Caco-2 (cell line): ENCODE measurements around the gene FXYD7. TPM values are rescaled to one million over a fixed set of nuclear protein-coding genes. Genes with fewer than 3 reads are reported as not detected.

Experiments used
- BruUV-seq: library from RNA; stranded (reverse); fragments of 400-500 nt; replicated peaks from 2 replicates; lab custom pipeline; 2021; lab: Mats Ljungman, UMichigan
- CTCF ChIA-PET: fragments of 300-600 bp; sonication (Branson Sonifier 250); formaldehyde crosslinking; loops from one replicate; lab custom pipeline; 2022; ENCODE audit warnings: antibody characterized with exemption; lab: Charles Lee
- POLR2A ChIA-PET: fragments of 300-600 bp; sonication (Branson Sonifier 250); formaldehyde crosslinking; loops from one replicate; lab custom pipeline; 2022; ENCODE audit warnings: antibody characterized with exemption; lab: Charles Lee
- DNase-seq, 2 experiments: peaks; one replicate each; pipeline versions ENCODE4 v3.0.0 to v3.0.0-alpha.2; 2020 to 2022
- H3K27me3 ChIP-seq: replicated peaks from 2 replicates; pipeline ENCODE4 v1.6.0; 2011; ENCODE audit warnings: low read length; ENCODE audit not compliant: control insufficient read depth, insufficient read depth
- H3K36me3 ChIP-seq: 2 replicates; pipeline ENCODE4 v1.5.1; 2011; ENCODE audit warnings: low read length; ENCODE audit not compliant: control insufficient read depth, insufficient read depth
- H3K4me1 ChIP-seq: fragments of 250-450 bp; sonication (Bioruptor Pico); 2 replicates; pipeline ENCODE4 v1.5.1; 2020; ENCODE audit warnings: mild to moderate bottlenecking
- H3K4me3 ChIP-seq: 2 replicates; pipeline ENCODE4 v1.5.1; 2011; ENCODE audit warnings: low read depth, mild to moderate bottlenecking, control low read depth, low read length
- H3K9me3 ChIP-seq: fragments of 250-450 bp; sonication (Bioruptor Pico); 2 replicates; pipeline ENCODE4 v1.5.1; 2020; ENCODE audit warnings: mild to moderate bottlenecking, moderate library complexity
- H3K27ac Mint-ChIP-seq: one replicate; pipeline ENCODE4 v1.8.0; 2022; ENCODE audit warnings: mixed read lengths; ENCODE audit not compliant: unreplicated experiment
- H3K27me3 Mint-ChIP-seq: one replicate; pipeline ENCODE4 v1.8.0; 2022; ENCODE audit warnings: mixed read lengths; ENCODE audit not compliant: insufficient read depth, unreplicated experiment
- H3K36me3 Mint-ChIP-seq: one replicate; pipeline ENCODE4 v1.8.0; 2022; ENCODE audit warnings: mild to moderate bottlenecking, mixed read lengths; ENCODE audit not compliant: insufficient read depth, unreplicated experiment
- H3K4me1 Mint-ChIP-seq: one replicate; pipeline ENCODE4 v1.8.0; 2022; ENCODE audit warnings: low read depth, mixed read lengths; ENCODE audit not compliant: unreplicated experiment
- H3K4me3 Mint-ChIP-seq: one replicate; pipeline ENCODE4 v1.8.0; 2022; ENCODE audit warnings: mild to moderate bottlenecking, moderate library complexity, mixed read lengths; ENCODE audit not compliant: unreplicated experiment
- H3K9me3 Mint-ChIP-seq: one replicate; pipeline ENCODE4 v1.8.0; 2022; ENCODE audit warnings: mixed read lengths; ENCODE audit not compliant: unreplicated experiment
- intact Hi-C: fragments of 100-400 bp; cut with micrococcal nuclease; formaldehyde crosslinking; loops from one replicate; pipeline ENCODE4 v1.10.0; 2022; ENCODE audit not compliant: unreplicated experiment
- total RNA-seq: library from RNA; stranded (reverse); gene quantifications from 2 replicates; pipeline ENCODE4 v1.2.3, GENCODE V29; 2022
- TF ChIP-seq, protein P1 (sequence below), 2 experiments: fragments of 200-600 bp in 1 of 2; IDR thresholded peaks; 1 replicate in 1 of 2; 2 replicates in 1 of 2; pipeline versions ENCODE4 v1.5.1 to v1.8.0; 2011 to 2022; ENCODE audit warnings: antibody characterized with exemption in 1 of 2, control low read depth in 1 of 2, inconsistent platforms in 1 of 2, low read depth in 1 of 2, low read length in 1 of 2, mild to moderate bottlenecking in 1 of 2, moderate library complexity in 1 of 2; ENCODE audit not compliant: insufficient read depth in 1 of 2, severe bottlenecking in 1 of 2, unreplicated experiment in 1 of 2

The FXYD7 gene
- total RNA-seq, 1 experiment from 2014 or later, result not detected

DNA sequence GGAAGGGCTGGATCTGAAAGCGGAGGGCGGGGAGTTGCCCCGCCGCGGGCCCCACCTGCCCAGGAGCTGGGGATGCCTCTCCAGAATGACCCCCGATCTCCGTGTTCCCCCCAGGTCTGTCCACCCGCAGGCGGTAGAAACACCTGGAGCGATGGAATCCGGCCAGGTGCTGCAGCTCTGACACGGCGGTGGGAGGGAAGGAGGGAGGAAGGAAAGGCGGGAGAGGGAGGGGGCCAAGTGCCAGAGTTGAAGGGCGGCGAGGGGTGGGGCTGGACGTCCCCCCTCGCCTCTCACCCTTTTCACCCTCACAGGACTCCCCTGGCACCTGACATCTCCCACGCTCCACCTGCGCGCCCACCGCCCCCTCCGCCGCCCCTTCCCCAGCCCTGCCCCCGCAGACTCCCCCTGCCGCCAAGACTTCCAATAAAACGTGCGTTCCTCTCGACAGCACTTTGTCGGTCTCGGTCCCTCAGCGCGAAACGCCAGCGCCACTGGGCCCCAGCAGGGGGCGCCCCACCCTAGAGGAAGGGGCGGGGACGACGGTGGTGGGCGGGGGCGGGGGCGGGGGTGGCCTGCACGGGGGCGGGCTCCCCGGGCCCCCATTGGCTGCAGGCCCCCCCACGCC is 337 bp upstream of the FXYD7 start:
- peak overlapping the region; percentile 52 for H3K4me3 Mint-ChIP-seq
- ChIA-PET CTCF (interaction anchor here (0.6 to 1.9 kb wide), 7 partner anchors 11 to 549 kb away, joined by 3 to 10 read pairs (median 3); partner anchors contain the start of gene FXYD5), POLR2A (no interaction called here)
- H3K27ac Mint-ChIP-seq, result no peak overlapping the region
- Histone ChIP-seq H3K36me3 (no peaks in the 10 kb centered on the region), H3K27me3 (no peaks in the 10 kb centered on the region; the same call in 1 of the 2 replicates), H3K9me3 (no peaks in the 10 kb centered on the region; the same call in 1 of the 2 replicates), H3K4me3 (peak overlapping the region; percentile 29), H3K4me1 (0 out of 2 replicates have a peak, but pooled peaks cover 11% of the 10 kb centered on the region)
- no peaks in the 10 kb centered on the region for H3K4me1 Mint-ChIP-seq
- BruUV-seq, result no TSS peak
- TF ChIP-seq, protein P1, sequence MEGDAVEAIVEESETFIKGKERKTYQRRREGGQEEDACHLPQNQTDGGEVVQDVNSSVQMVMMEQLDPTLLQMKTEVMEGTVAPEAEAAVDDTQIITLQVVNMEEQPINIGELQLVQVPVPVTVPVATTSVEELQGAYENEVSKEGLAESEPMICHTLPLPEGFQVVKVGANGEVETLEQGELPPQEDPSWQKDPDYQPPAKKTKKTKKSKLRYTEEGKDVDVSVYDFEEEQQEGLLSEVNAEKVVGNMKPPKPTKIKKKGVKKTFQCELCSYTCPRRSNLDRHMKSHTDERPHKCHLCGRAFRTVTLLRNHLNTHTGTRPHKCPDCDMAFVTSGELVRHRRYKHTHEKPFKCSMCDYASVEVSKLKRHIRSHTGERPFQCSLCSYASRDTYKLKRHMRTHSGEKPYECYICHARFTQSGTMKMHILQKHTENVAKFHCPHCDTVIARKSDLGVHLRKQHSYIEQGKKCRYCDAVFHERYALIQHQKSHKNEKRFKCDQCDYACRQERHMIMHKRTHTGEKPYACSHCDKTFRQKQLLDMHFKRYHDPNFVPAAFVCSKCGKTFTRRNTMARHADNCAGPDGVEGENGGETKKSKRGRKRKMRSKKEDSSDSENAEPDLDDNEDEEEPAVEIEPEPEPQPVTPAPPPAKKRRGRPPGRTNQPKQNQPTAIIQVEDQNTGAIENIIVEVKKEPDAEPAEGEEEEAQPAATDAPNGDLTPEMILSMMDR (IDR thresholded peaks at IDR 0.05; ENCODE audit: insufficient read depth in 1 of 2, low read depth in 1 of 2, low read length in 1 of 2, severe bottlenecking in 1 of 2, unreplicated experiment in 1 of 2), result peak; percentile 53 to 65
- intact Hi-C loops, result no loop called here
- H3K9me3 Mint-ChIP-seq, result no peaks in the 10 kb centered on the region
- peaks cover 8% of the 10 kb centered on the region for H3K27me3 Mint-ChIP-seq
- H3K36me3 Mint-ChIP-seq, result no peaks in the 10 kb centered on the region
- peak; percentile 58 to 72 for DNase-seq

DNA sequence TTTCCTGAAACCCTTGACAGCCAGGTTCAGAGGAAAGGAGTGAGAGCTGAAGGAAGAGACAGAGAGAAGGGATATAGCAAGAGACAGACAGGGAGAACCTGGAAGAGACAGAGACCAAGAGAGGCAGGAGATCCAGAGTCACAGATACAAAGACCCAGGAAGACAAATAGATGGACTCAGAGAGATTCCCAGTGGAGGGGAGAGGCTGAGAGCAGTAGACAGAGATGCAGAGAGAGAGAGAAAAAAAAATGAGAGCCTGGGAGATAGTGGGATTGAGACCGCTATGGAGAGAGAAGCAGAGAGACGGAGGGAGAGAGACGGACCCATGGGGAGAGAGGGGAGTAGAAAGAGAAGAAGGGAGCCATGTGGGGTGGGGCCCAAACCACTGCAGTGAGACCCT is 763 bp downstream of the FXYD7 start:
- no peak overlapping the region for H3K4me3 ChIP-seq
- no peak for DNase-seq
- Mint-ChIP-seq H3K36me3 (no peaks in the 10 kb centered on the region), H3K27ac (no peak overlapping the region), H3K4me1 (no peaks in the 10 kb centered on the region), H3K27me3 (peaks cover 8% of the 10 kb centered on the region), H3K4me3 (no peak overlapping the region), H3K9me3 (no peaks in the 10 kb centered on the region)
- no TSS peak for BruUV-seq
- CTCF ChIA-PET, result interaction anchor here (0.6 to 0.7 kb wide), 2 partner anchors 10 to 88 kb away, joined by 3 read pairs; no protein-coding TSS in a partner anchor
- H3K36me3 ChIP-seq, result no peaks in the 10 kb centered on the region
- H3K4me1 ChIP-seq, result 0 out of 2 replicates have a peak, but pooled peaks cover 11% of the 10 kb centered on the region
- H3K9me3 ChIP-seq, result no peaks in the 10 kb centered on the region; the same call in 1 of the 2 replicates
- intact Hi-C loops, result no loop called here
- no peaks in the 10 kb centered on the region; the same call in 1 of the 2 replicates for H3K27me3 ChIP-seq
- TF ChIP-seq, protein P1 (IDR thresholded peaks at IDR 0.05; ENCODE audit: insufficient read depth in 1 of 2, low read depth in 1 of 2, low read length in 1 of 2, severe bottlenecking in 1 of 2, unreplicated experiment in 1 of 2), result no peak
- POLR2A ChIA-PET, result interaction anchor here (0.6 kb wide), 1 partner anchor 124 kb away, joined by 4 read pairs; no protein-coding TSS in a partner anchor

- peaks cover 8% of the 10 kb centered on the region for H3K27me3 Mint-ChIP-seq
- CTCF ChIA-PET, result interaction anchor here (0.7 kb wide), 1 partner anchor 88 kb away, joined by 3 read pairs; no protein-coding TSS in a partner anchor
- Histone ChIP-seq H3K27me3 (no peaks in the 10 kb centered on the region; the same call in 1 of the 2 replicates), H3K9me3 (no peaks in the 10 kb centered on the region; the same call in 1 of the 2 replicates), H3K4me1 (0 out of 2 replicates have a peak, but pooled peaks cover 11% of the 10 kb centered on the region), H3K36me3 (no peaks in the 10 kb centered on the region), H3K4me3 (no peak overlapping the region)
- H3K36me3 Mint-ChIP-seq, result no peaks in the 10 kb centered on the region
- DNase-seq, result no peak
- POLR2A ChIA-PET, result interaction anchor here (0.6 kb wide), 1 partner anchor 123 kb away, joined by 4 read pairs; no protein-coding TSS in a partner anchor
- intact Hi-C loops, result no loop called here
- no peak overlapping the region for H3K27ac Mint-ChIP-seq
- BruUV-seq, result no TSS peak
- TF ChIP-seq, protein P1 (IDR thresholded peaks at IDR 0.05; ENCODE audit: insufficient read depth in 1 of 2, low read depth in 1 of 2, low read length in 1 of 2, severe bottlenecking in 1 of 2, unreplicated experiment in 1 of 2), result no peak
- no peaks in the 10 kb centered on the region for H3K4me1 Mint-ChIP-seq
- no peaks in the 10 kb centered on the region for H3K9me3 Mint-ChIP-seq
- H3K4me3 Mint-ChIP-seq, result no peak overlapping the region
Measured at GRCh38 chr19:35144259-35144599, 1.2 kb downstream of the FXYD7 start.
